H1 (cell line): Measurements from ENCODE around the gene SPRR3. TPM values are rescaled to one million over a fixed set of nuclear protein-coding genes. Genes with fewer than 3 reads are reported as not detected.

ENCODE experiments used
- CTCF ChIA-PET: fragments of 300-600 bp; sonication (Branson Sonifier 250); formaldehyde crosslinking; loops from one replicate; lab custom pipeline; 2021; ENCODE audit not compliant: partially characterized antibody; lab: Charles Lee
- POLR2A ChIA-PET: fragments of 300-600 bp; sonication (Branson Sonifier 250); formaldehyde crosslinking; loops from one replicate; lab custom pipeline; 2021; ENCODE audit warnings: inconsistent platforms; ENCODE audit not compliant: partially characterized antibody; lab: Charles Lee
- DNase-seq, 2 experiments: peaks; one replicate each; pipeline versions ENCODE4 v3.0.0 to v3.0.0-alpha.2; 2010 to 2022; ENCODE audit warnings: low spot score in 2 of 2, low read depth in 1 of 2, mixed read lengths in 1 of 2
- FAIRE-seq: peaks from 2 replicates; lab custom pipeline; 2011; peaks lifted over from hg19 to GRCh38; lab: Jason Lieb, UNC
- H2AFZ ChIP-seq: 2 replicates; pipeline ENCODE4 v1.8.1; 2012; ENCODE audit warnings: low read length, inconsistent platforms
- H2AK5ac ChIP-seq: 2 replicates; pipeline ENCODE4 v1.6.1; 2013; ENCODE audit warnings: low read depth, low read length
- H2BK120ac ChIP-seq: replicated peaks from 2 replicates; pipeline ENCODE3; 2013; ENCODE audit warnings: low read depth, low read length, inconsistent platforms
- H2BK12ac ChIP-seq: 2 replicates; pipeline ENCODE4 v1.6.1; 2013; ENCODE audit warnings: low read depth, low read length
- H2BK15ac ChIP-seq: 2 replicates; pipeline ENCODE4 v1.6.1; 2013; ENCODE audit warnings: low read length
- H2BK20ac ChIP-seq: 2 replicates; pipeline ENCODE4 v1.6.1; 2013; ENCODE audit warnings: low read length
- H2BK5ac ChIP-seq: 2 replicates; pipeline ENCODE4 v1.6.1; 2013; ENCODE audit warnings: low read depth, low read length
- H3K14ac ChIP-seq: 2 replicates; pipeline ENCODE4 v1.6.1; 2013; ENCODE audit warnings: inconsistent platforms; ENCODE audit not compliant: insufficient read length
- H3K18ac ChIP-seq: 2 replicates; pipeline ENCODE4 v1.6.1; 2013; ENCODE audit warnings: low read length; ENCODE audit errors: extremely low read depth
- H3K23ac ChIP-seq: 2 replicates; pipeline ENCODE4 v1.6.1; 2013; ENCODE audit warnings: inconsistent platforms; ENCODE audit not compliant: insufficient read length
- H3K23me2 ChIP-seq: 2 replicates; pipeline ENCODE4 v1.6.1; 2013; ENCODE audit warnings: low read depth, low read length
- H3K27ac ChIP-seq: 2 replicates; pipeline ENCODE4 v1.6.1; 2011; ENCODE audit warnings: low read depth, low read length, inconsistent platforms
- H3K27me3 ChIP-seq, 4 experiments: replicated peaks in 1 of 4; 1 replicate in 1 of 4; 2 replicates in 3 of 4; pipeline versions ENCODE4 v1.6.1 to v1.8.1; 2011 to 2013; ENCODE audit warnings: low read length in 3 of 4, mild to moderate bottlenecking in 3 of 4, inconsistent platforms in 2 of 4, mixed read lengths in 2 of 4, moderate library complexity in 1 of 4; ENCODE audit not compliant: control insufficient read depth in 3 of 4, insufficient read depth in 3 of 4; ENCODE audit errors: extremely low read depth in 1 of 4
- H3K36me3 ChIP-seq, 4 experiments: 2 replicates each; pipeline versions ENCODE4 v1.6.1 to v1.8.1; 2011 to 2013; ENCODE audit warnings: mild to moderate bottlenecking in 4 of 4, low read length in 3 of 4, moderate library complexity in 2 of 4, control low read depth in 1 of 4, inconsistent platforms in 1 of 4; ENCODE audit not compliant: insufficient read depth in 4 of 4, control insufficient read depth in 2 of 4
- H3K4ac ChIP-seq: replicated peaks from 2 replicates; pipeline ENCODE3; 2013; ENCODE audit warnings: low read length, low read depth, mixed read lengths, inconsistent platforms; ENCODE audit not compliant: insufficient read length
- H3K4me1 ChIP-seq, 4 experiments: replicated peaks in 1 of 4; 1 replicate in 1 of 4; 2 replicates in 3 of 4; pipeline versions ENCODE4 v1.6.1 to v1.8.1; 2011 to 2013; ENCODE audit warnings: low read length in 3 of 4, inconsistent platforms in 2 of 4, mixed read lengths in 1 of 4; ENCODE audit not compliant: insufficient read depth in 4 of 4, control insufficient read depth in 3 of 4
- H3K4me2 ChIP-seq, 2 experiments: 2 replicates each; pipeline versions ENCODE4 v1.6.1 to v1.8.1; 2011 to 2013; ENCODE audit warnings: low read depth in 2 of 2, low read length in 2 of 2, control low read depth in 1 of 2, inconsistent platforms in 1 of 2, mild to moderate bottlenecking in 1 of 2; ENCODE audit not compliant: insufficient read depth in 1 of 2
- H3K4me3 ChIP-seq, 4 experiments: fragments of 200-600, 300-600 bp in 1 of 4; sonication (generic), shearing (Covaris generic), sonication (Bioruptor Twin) in 1 of 4; 2 replicates each; pipeline versions ENCODE4 v1.5.1 to v1.8.1; 2011 to 2016; ENCODE audit warnings: low read length in 4 of 4, low read depth in 3 of 4, control low read depth in 2 of 4, inconsistent platforms in 2 of 4, mild to moderate bottlenecking in 2 of 4, mixed read lengths in 1 of 4, moderate library complexity in 1 of 4; ENCODE audit not compliant: insufficient read depth in 2 of 4; ENCODE audit errors: extremely low read depth in 1 of 4
- H3K56ac ChIP-seq: replicated peaks from 2 replicates; pipeline ENCODE3; 2013; ENCODE audit warnings: low read depth, mild to moderate bottlenecking, mixed read lengths, low read length, inconsistent platforms; ENCODE audit not compliant: insufficient read length
- H3K79me1 ChIP-seq: 2 replicates; pipeline ENCODE4 v1.6.1; 2013; ENCODE audit warnings: low read depth, low read length, control low read depth
- H3K79me2 ChIP-seq, 2 experiments: 2 replicates each; pipeline versions ENCODE4 v1.6.1 to v1.8.1; 2012 to 2013; ENCODE audit warnings: low read length in 2 of 2, mild to moderate bottlenecking in 2 of 2, inconsistent platforms in 1 of 2; ENCODE audit not compliant: insufficient read depth in 2 of 2, control insufficient read depth in 1 of 2
- H3K9ac ChIP-seq, 4 experiments: replicated peaks in 1 of 4; 1 replicate in 1 of 4; 2 replicates in 3 of 4; pipeline versions ENCODE4 v1.6.1 to v1.8.1; 2011 to 2013; ENCODE audit warnings: low read depth in 3 of 4, low read length in 3 of 4, control low read depth in 2 of 4, mild to moderate bottlenecking in 2 of 4, moderate library complexity in 2 of 4, inconsistent platforms in 1 of 4; ENCODE audit errors: extremely low read depth in 1 of 4
- H3K9me3 ChIP-seq, 2 experiments: 2 replicates each; pipeline versions ENCODE4 v1.6.1 to v1.8.1; 2012 to 2013; ENCODE audit warnings: mild to moderate bottlenecking in 2 of 2, moderate library complexity in 2 of 2, control low read depth in 1 of 2, inconsistent platforms in 1 of 2, low read depth in 1 of 2, low read length in 1 of 2, mixed read lengths in 1 of 2; ENCODE audit not compliant: insufficient read depth in 2 of 2
- H4K20me1 ChIP-seq, 2 experiments: replicated peaks in 1 of 2; 2 replicates each; pipeline versions ENCODE3 to v1.8.1; 2011 to 2013; ENCODE audit warnings: inconsistent platforms in 2 of 2, low read length in 2 of 2, mild to moderate bottlenecking in 1 of 2; ENCODE audit not compliant: insufficient read depth in 2 of 2, control insufficient read depth in 1 of 2
- H4K5ac ChIP-seq: 2 replicates; pipeline ENCODE4 v1.6.1; 2013; ENCODE audit warnings: low read length, low read depth, mixed read lengths, inconsistent platforms; ENCODE audit not compliant: insufficient read length
- H4K8ac ChIP-seq: 2 replicates; pipeline ENCODE4 v1.8.0; 2013; ENCODE audit warnings: mild to moderate bottlenecking, moderate library complexity, low read length, inconsistent platforms; ENCODE audit not compliant: insufficient read depth; ENCODE audit errors: extremely low read depth
- H4K91ac ChIP-seq: replicated peaks from 2 replicates; pipeline ENCODE3; 2013; ENCODE audit warnings: low read length, mixed read lengths, inconsistent platforms; ENCODE audit not compliant: insufficient read length
- CTCF ChIP-seq, 3 experiments: IDR thresholded peaks; 1 replicate in 2 of 3; 2 replicates in 1 of 3; pipeline versions ENCODE4 v1.5.1 to v1.6.1; 2011; ENCODE audit warnings: low read length in 3 of 3, mild to moderate bottlenecking in 3 of 3, inconsistent platforms in 2 of 3, low read depth in 1 of 3, moderate library complexity in 1 of 3; ENCODE audit not compliant: insufficient read depth in 1 of 3; ENCODE audit errors: control extremely low read depth in 1 of 3
- WGBS, 2 experiments: shearing (Covaris generic) in 1 of 2; methylation state at CpG; one replicate each; pipeline versions ENCODE4 v1.1.6 to v1.1.7; 2013 to 2015; ENCODE audit warnings: low lambda C conversion rate in 2 of 2, mixed read lengths in 2 of 2, inconsistent platforms in 1 of 2, low coverage in 1 of 2, missing lambda C conversion rate in 1 of 2; ENCODE audit not compliant: insufficient replicate concordance in 2 of 2, insufficient coverage in 1 of 2, insufficient read length in 1 of 2; ENCODE audit errors: extremely low coverage in 1 of 2, missing lambda C conversion rate in 1 of 2; 5-methylcytosine and 5-hydroxymethylcytosine counted together
- polyA plus RNA-seq, 7 experiments: library from polyadenylated mRNA; depleted of rRNA in 3 of 7; stranded (reverse) in 5 of 7; unstranded in 2 of 7; fragments of >200 nt in 5 of 7; fragments of 200-250 nt in 2 of 7; gene quantifications; 1 replicate in 5 of 7; 2 replicates in 1 of 7; 4 replicates in 1 of 7; pipeline versions ENCODE4 v1.2.1 to v1.2.3, GENCODE V29; 2011 to 2013; ENCODE audit warnings: missing spikeins in 2 of 7, mixed read lengths in 2 of 7
- total RNA-seq: library from RNA; stranded (reverse); fragmentation: NEBNext Ultra II Directional; extraction: Animal tissue kit (Norgen Biotek cat#: 25700); gene quantifications from 2 replicates; pipeline ENCODE4 v1.2.1, GENCODE V29; 2021

SPRR3 gene
- total and polyA plus RNA-seq, 2 of the 8 experiments (the other 6 are each of a cell fraction or from before 2014, with no cell fraction given): not detected

- Histone ChIP-seq H3K18ac (no peak overlapping the region), H3K27me3 (no peaks in the 10 kb centered on the region), H3K4me1 (peaks cover 0 to 4% (median 2%) of the 10 kb centered on the region in 4 experiments; a peak in 1 of 7 replicates), H2BK12ac (no peak overlapping the region), H3K9me3 (0 out of 4 replicates have a peak, but pooled peaks cover 0 to 4% of the 10 kb centered on the region in 2 experiments), H3K79me2 (no peaks in the 10 kb centered on the region), H2BK120ac (no peak overlapping the region), H2AFZ (no peak overlapping the region), H3K9ac (no peak overlapping the region), H3K14ac (no peak overlapping the region), H2BK5ac (no peak overlapping the region), H4K5ac (no peak overlapping the region), H2BK20ac (no peak overlapping the region), H4K20me1 (no peaks in the 10 kb centered on the region), H4K91ac (no peak overlapping the region), H3K23me2 (no peaks in the 10 kb centered on the region; the same call in 1 of the 2 replicates), H3K56ac (no peak overlapping the region), H3K4me3 (no peak overlapping the region), H4K8ac (no peak overlapping the region), H3K79me1 (no peaks in the 10 kb centered on the region), H3K23ac (no peak overlapping the region), H3K36me3 (no peaks in the 10 kb centered on the region), H3K27ac (no peak overlapping the region), H2BK15ac (no peak overlapping the region), H2AK5ac (no peak overlapping the region), H3K4ac (no peak overlapping the region), H3K4me2 (no peak overlapping the region)
- FAIRE-seq (no peak), DNase-seq (no peak)
- CTCF ChIA-PET: interaction anchor here (0.6 to 2.7 kb wide), 5 partner anchors 9 to 954 kb away, joined by 3 to 7 read pairs (median 3); no protein-coding TSS in a partner anchor
- POLR2A ChIA-PET: no interaction called here
- 100% methylated on average over 1 of the region's 1 CpG; no CpG with 5 or more reads in 1 of the 2 experiments for WGBS, 2 experiments
- TF ChIP-seq CTCF (IDR thresholded peaks at IDR 0.05; ENCODE audit: control extremely low read depth in 1 of 3, insufficient read depth in 1 of 3, low read depth in 1 of 3, low read length in 3 of 3): no peak
These were observed 1.3 kb upstream of the SPRR3 start for GRCh38 chr1:153000294-153000693.
